Neutrophil (primary cell): ENCODE results near the gene TTC33.
A peak's percentile ranks its signal among the peaks of the same experiment; 100 is the strongest.

Source experiments
- H3K27ac ChIP-seq: fragments of 200-600 bp; sonication (generic); 2 replicates; pipeline ENCODE4 v1.5.1; 2016; ENCODE audit warnings: mild to moderate bottlenecking, moderate library complexity
- H3K27me3 ChIP-seq: fragments of 200-600 bp; sonication (generic); 2 replicates; pipeline ENCODE4 v1.6.0; 2016; ENCODE audit warnings: mild to moderate bottlenecking
- H3K36me3 ChIP-seq: fragments of 200-600 bp; sonication (generic); 2 replicates; pipeline ENCODE4 v1.5.1; 2017
- H3K4me1 ChIP-seq, 2 experiments: fragments of 200-600 bp in 1 of 2; sonication (generic) in 1 of 2; 1 replicate in 1 of 2; 2 replicates in 1 of 2; pipeline versions ENCODE4 v1.5.1 to v1.6.1; 2013 to 2016; ENCODE audit warnings: low read depth in 1 of 2, low read length in 1 of 2, mild to moderate bottlenecking in 1 of 2, moderate library complexity in 1 of 2; ENCODE audit not compliant: control insufficient read depth in 1 of 2, insufficient read depth in 1 of 2
- H3K4me3 ChIP-seq, 2 experiments: fragments of 200-600 bp in 1 of 2; sonication (generic) in 1 of 2; 1 replicate in 1 of 2; 2 replicates in 1 of 2; pipeline ENCODE4 v1.5.1; 2013 to 2016; ENCODE audit warnings: low read depth in 1 of 2, low read length in 1 of 2, mild to moderate bottlenecking in 1 of 2, moderate library complexity in 1 of 2
- H3K9me3 ChIP-seq: fragments of 200-600 bp; sonication (generic); 2 replicates; pipeline ENCODE4 v1.5.1; 2016
- CTCF ChIP-seq: fragments of 200-600 bp; sonication (generic); IDR thresholded peaks from 2 replicates; pipeline ENCODE4 v1.5.1; 2016; ENCODE audit warnings: antibody characterized with exemption

TTC33 gene

GRCh38 chr5:40775846-40776657 lies 20.3 kb upstream of the TTC33 start:
- peak overlapping the region; percentile 70 for H3K27ac ChIP-seq
- peaks cover 41% of the 10 kb centered on the region in 2 experiments for H3K4me1 ChIP-seq
- no peak overlapping the region for H3K4me3 ChIP-seq
- H3K27me3 ChIP-seq = no peaks in the 10 kb centered on the region
- H3K9me3 ChIP-seq = no peaks in the 10 kb centered on the region
- peaks cover 53% of the 10 kb centered on the region for H3K36me3 ChIP-seq
- no peak for TF ChIP-seq CTCF

- H3K36me3 ChIP-seq = peaks cover 55% of the 10 kb centered on the region
- no peak overlapping the region for H3K4me3 ChIP-seq
- no peak for TF ChIP-seq CTCF
- no peaks in the 10 kb centered on the region for H3K9me3 ChIP-seq
- H3K27me3 ChIP-seq = no peaks in the 10 kb centered on the region
- peak overlapping the region; percentile 70 for H3K27ac ChIP-seq
- H3K4me1 ChIP-seq = peaks cover 33% of the 10 kb centered on the region in 2 experiments
These were observed 19.5 kb upstream of the TTC33 start for GRCh38 chr5:40775085-40775845.

GRCh38 chr5:40774623-40775022 lies 18.9 kb upstream of the TTC33 start:
- peaks cover 57% of the 10 kb centered on the region for H3K36me3 ChIP-seq
- no peaks in the 10 kb centered on the region for H3K27me3 ChIP-seq
- no peaks in the 10 kb centered on the region for H3K9me3 ChIP-seq
- H3K4me3 ChIP-seq = no peak overlapping the region
- peaks cover 27% of the 10 kb centered on the region in 2 experiments for H3K4me1 ChIP-seq
- no peak overlapping the region for H3K27ac ChIP-seq
- TF ChIP-seq CTCF = no peak

GRCh38 chr5:40770764-40771163 lies 15.0 kb upstream of the TTC33 start:
- Histone ChIP-seq H3K27me3 (no peaks in the 10 kb centered on the region), H3K36me3 (peaks cover 65% of the 10 kb centered on the region), H3K4me1 (peaks cover 4% of the 10 kb centered on the region in 2 experiments)

GRCh38 chr5:40762705-40763104 lies 6.9 kb upstream of the TTC33 start:
- TF ChIP-seq CTCF = no peak
- peaks cover 67% of the 10 kb centered on the region for H3K36me3 ChIP-seq
- no peaks in the 10 kb centered on the region for H3K27me3 ChIP-seq
- H3K9me3 ChIP-seq = no peaks in the 10 kb centered on the region
- H3K4me3 ChIP-seq = no peak overlapping the region
- H3K27ac ChIP-seq = no peak overlapping the region
- H3K4me1 ChIP-seq = peaks cover 6 to 8% of the 10 kb centered on the region in 2 experiments

More at GRCh38 chr5:40770764-40771163, 15.0 kb upstream of the TTC33 start:
- Histone ChIP-seq H3K4me3 (no peak overlapping the region), H3K9me3 (no peaks in the 10 kb centered on the region), H3K27ac (no peak overlapping the region)
- TF ChIP-seq CTCF = no peak
